NCI-H510A treated with DMSO at 0.1 percent for 48 hours (cell line): ENCODE data around the gene DENND11.

Experiments used
- DNase-seq: peaks from one replicate; lab custom pipeline; 2025; lab: John Stamatoyannopoulos, UW

DENND11 gene, protein sequence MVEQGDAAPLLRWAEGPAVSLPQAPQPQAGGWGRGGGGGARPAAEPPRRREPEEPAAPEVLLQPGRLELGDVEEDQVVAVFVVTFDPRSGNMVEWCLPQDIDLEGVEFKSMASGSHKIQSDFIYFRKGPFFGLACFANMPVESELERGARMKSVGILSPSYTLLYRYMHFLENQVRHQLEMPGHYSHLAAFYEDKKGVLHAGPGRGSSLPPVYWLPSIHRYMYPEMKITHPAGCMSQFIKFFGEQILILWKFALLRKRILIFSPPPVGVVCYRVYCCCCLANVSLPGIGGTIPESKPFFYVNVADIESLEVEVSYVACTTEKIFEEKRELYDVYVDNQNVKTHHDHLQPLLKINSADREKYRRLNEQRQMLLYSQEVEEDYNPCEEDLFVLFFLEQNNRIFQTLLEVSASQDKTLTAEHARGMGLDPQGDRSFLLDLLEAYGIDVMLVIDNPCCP

DNA sequence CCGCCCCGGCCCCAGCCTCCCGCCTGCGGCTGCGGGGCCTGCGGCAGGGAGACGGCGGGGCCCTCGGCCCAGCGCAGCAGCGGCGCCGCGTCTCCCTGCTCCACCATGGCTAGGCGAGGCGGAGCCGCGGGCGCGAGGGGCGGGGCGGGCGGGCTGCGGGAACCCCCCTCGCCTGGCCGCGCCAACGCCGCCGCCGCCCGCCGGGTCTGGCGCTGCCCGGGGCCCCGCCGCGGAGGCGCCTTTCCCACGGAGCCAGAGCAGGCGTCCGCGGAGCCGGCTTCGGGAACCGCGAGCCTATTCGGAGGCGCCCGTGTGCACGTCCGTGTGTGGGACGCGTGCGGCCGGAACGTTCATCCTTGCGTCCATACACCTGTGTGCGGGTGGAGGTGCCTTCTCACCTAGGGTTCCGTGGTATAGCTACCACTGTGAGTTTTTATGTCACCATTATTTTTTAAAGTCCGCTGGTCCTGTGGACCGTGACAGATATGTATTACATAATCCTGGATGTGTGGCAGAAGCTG is at the start of gene DENND11:
Gene DENND11, minus strand, starts transcription at position 120 of the 521 bp plus-strand sequence. Its CDS starts 13 bp downstream, at position 107.
- peak; percentile 18 for DNase-seq

DNA sequence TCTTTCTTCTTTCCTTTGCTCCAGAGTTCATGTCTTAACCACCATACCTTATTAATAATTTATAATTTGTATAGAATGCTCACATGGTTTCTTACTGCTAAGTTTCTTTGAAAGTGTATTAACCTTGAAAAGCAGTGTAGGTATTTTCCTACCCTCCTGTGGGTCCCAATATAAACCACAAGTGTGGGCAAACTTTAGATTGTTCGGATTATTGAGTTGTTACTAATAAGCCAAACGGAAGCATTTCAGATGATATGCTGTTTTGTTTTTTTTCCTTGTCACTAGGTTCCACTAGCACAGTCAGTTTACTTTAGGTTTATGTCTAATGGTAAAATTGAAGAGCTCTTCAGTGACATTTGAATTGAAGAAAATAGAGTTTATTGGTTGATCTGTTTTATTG is 46.4 kb upstream of the DENND11 start:
- DNase-seq: no peak

DNA sequence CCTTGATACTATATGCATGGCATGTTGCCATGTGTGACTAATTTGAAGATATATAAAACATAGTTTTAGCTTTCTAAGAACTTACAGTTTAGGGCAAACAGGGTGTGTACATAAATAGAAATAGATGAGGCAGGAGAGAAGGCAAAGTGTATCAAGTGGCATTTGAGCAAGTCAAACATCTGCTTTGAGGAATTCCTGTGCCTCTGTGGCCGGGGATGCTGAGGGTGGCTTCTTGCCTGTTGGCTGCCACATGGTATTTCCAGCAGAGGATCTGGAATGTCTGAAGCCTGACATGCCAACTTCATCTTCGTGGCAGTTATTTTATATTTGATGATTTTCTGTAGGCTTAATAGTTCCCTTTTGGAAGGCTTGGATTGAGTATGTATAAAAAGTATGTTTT is 42.2 kb upstream of the DENND11 start:
- DNase-seq: no peak

DNA sequence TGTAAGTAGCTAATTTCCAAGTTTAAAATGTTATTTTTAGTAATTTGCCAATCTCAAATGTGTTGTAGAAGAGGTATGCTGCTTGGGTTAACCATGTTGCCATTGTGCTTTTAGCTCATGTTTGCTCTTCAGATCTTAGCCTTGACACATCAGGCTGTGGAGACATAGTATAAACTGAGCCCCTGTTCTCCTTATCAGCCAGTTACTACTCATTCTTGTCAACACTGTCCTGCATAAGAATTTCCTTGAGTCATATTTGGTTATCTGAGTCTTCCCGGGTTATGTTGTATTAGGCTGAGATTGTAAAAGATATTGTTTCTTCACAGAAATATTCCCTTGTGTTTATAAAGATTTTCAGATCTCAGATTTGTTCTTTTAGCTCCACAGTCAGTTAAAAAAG is 40.3 kb upstream of the DENND11 start:
- no peak for DNase-seq

DNA sequence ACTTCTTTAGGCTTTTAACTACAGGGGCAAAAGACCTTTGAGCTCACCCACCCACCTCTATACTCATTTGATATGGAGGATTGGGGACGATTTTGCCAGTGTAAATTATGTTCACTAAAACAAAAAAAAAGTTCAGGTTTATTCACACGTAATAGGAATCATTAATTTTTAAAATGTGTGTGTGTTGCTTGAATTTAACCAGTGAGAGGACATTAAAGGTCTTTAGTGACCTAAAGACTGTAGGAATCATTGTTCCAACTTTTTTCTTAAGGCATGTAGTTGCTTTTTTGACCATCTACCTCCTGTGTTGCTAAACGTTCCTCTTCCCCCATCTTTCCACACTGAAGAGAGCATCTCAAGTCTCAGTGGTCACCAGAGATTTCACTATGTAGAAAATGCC is 37.3 kb upstream of the DENND11 start:
- DNase-seq: no peak

DNA sequence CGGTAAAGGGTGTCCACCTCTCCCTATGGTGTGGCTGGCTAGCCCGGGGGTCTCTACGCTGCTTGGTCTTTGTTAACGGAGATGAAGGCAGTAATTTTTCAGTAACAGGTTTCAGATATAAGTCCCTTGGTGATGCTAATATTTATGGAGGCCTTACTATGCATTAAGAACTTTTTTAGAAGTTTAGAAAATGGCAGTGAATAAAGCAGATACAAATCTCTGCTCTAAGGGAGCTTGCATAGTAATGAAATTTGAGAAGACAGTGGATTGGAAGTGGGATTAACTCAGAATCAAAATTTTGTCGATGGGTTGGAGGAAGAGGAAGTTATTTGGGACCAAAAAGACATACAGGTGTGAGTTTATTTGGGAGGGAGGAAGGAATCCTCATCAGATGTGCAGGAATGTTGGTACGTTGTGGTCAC is 36.6 kb upstream of the DENND11 start:
- DNase-seq: no peak

DNA sequence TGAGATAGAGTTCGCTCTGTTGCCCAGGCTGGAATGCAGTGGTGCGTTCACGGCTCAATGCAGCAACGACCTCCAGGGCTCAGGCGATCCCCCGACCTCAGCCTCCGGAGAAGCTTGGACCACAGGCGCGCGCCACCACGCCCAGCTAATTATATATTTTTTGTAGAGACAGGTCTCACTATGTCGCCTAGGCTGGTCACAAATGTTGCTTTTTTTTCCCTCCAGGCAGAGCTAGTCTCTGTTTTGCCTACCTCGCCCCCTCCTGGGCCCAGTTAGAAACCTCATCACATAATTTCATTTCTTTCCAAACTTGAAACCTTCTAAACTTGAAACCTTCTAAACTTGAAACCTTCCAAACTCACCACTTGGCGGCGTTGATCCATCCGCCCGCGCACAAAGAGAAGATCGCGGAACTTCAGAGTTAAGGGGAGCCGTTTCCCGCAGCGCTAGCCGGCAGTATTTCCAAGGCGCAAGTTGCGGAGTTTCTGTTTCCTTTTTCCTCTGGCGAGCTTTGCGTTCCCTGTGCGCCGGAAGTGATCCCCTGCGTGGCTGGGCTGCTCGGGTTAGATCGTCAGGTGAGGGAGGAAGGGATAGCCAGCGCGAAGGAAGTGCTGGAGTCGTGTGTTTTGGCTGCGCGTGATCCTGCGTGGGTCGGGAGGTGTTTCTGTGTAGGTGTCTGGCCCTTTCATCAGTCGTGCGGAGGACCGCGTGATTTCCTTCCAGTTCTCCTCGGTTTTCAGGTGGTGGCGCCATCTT is 36.0 kb upstream of the DENND11 start, which contains the start of gene SSBP1:
Gene SSBP1, plus strand, starts transcription at position 523 of the 756 bp plus-strand sequence. CDS start 809 bp downstream, outside the sequence.
- DNase-seq: peak; percentile 97

DNA sequence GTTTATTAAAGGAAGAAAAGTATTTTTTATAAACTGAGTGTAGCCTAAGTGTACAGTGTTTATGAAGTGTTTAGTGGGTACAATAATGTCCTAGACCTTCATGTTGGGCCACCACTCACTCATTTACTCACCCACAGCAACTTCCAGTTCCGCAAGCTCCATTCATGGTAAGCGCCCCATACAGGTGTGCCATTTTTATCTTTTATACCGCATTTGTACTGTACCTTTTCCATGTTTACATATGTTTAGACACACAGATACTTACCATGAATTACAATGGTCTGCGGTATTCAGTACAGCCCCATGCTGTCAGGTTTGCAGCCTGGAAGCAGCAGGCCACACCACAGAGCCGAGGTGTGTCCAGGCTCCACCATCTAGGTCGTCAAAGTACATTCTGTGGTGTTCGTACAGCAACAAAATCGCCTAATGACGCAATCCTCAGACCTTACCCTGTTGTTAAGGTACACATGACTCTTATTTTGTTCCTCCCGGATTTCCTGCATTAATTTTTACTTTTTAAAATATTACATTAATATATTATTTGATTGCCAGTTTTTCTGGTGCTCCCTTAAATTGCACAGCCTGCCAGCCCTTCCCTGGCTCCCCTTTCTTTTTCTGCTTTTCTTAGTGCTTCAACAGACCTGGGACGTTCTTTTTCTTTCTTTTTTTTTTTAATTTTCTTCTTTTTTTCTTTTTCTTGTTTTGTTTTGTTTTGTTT is 35.3 kb upstream of the DENND11 start:
- peak; percentile 34 for DNase-seq

DNA sequence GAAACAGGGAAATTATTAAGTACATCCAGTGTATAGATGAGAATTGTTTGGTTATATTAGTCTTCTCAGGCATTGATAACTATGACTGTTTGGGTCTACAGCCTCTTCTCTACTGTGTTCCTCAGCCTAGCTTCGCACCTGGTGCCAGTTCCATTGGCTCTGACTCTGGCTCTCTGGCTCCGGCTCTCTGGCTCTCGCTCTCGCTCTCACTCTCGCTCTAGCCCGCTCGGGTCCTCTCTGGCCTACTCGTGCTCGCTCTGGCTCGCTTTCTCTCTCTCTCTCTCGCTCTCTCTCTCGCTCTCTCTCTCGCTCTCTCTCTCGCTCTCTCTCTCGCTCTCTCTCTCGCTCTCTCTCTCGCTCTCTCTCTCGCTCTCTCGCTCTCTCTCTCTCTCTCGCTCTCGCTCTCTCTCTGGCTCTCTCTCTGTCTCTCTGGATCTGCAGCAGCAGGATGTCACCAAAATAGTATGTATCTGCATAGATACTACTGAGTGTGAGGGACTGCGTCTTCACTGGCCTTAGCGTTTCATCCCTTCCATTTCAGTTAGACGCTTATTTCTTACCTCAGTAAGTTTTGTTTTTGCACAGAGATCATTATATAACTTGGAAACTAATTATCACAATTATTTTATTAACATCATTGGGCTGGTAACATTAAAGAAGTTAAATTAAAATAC is 29.6 kb upstream of the DENND11 start:
- no peak for DNase-seq

DNA sequence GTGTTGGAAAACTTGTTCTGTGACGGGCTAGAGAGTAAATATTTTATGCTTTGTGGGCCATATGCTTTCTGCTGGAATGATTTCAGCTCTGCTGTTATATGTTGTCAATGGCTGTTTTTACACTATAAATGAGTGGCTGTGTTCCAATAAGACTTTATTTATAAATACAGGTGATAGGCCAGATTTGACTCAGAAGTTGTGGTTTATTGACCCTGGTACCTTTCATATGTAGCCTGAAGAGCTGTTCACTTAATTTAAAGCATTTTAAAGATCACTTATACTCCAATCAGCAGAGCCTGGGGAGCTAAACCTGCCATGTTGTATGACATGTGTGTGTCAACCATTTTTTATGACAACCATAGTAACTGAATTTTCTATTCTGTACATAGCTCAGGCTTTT is 27.1 kb upstream of the DENND11 start:
- no peak for DNase-seq

DNA sequence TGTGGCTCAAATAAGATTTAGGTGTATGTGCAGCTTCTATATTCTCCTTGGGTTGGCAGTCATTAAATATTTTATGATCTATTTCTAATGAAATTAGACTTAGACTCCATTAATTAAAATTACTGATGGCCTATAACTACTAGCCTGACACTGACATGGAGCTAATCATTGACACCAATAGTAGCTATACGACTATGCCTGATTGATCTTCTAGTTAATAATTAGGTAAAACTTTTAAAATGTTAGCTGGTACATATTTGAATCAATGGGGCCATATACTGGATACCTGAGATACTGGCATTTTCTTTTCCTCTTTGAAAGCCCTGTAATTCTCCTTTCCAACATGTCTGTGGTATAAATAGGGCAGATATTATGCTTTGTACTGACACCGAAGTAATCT is 20.6 kb upstream of the DENND11 start:
- DNase-seq: no peak

DNA sequence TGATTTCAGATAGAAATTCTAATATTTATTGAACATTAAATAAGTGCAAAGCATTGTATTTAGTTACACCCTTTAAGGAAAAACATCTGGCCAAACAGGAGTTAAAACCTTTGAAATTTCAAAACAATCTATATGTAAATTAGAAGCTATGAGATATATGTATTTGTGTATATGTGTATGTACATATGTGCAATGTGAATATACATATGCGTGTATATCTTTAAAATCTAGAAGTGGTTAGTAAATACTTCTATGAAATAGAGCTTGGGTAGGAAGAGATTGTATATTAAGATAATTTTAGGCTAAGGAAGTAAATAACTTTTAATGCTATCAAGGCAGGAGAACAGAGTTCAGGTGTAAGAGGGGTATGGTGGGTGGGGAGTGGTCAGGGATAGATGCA is 15.5 kb upstream of the DENND11 start:
- no peak for DNase-seq

DNA sequence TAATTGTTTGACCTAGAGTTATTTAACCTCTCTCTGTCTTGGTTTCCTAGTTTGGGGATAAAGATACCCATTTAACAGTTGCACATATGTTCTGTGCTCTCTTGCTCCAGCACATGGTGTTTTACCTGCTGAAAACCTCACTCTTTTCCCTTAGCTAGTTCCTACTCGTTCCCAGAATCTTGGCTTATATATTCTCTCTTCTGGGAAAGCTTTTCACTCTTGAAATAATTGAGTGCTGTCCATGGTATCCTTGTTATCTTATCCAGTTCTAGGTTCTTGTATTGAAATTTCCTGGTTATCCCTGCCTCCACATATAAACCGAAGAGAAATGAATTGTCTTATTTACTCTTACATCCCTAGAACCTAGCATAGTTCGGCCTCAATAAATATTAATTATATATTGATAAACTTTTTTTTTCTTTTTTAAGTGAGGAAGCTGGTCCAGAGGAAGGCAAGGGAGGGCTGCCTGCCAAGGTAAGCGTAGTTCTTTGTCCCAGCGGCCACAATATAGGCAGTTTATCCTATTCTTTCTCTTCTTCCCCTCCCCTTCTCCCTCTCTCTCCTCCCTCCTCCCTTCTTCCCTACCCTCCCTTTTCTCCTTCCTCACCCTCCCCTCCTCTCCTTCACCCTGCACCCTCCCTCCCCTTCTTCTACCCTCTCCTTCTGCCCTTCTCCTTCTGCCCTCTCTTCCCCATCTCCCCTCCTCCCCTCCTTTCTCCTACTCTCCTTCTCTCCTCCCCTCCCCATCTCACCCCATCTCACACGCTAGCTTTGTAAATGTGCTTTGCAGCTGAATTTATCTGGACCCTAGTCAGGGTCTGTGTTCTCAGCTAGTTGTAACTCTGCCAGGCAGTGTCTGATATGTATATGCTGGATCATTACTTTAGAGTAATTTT is 14.1 kb upstream of the DENND11 start:
- no peak for DNase-seq

DNA sequence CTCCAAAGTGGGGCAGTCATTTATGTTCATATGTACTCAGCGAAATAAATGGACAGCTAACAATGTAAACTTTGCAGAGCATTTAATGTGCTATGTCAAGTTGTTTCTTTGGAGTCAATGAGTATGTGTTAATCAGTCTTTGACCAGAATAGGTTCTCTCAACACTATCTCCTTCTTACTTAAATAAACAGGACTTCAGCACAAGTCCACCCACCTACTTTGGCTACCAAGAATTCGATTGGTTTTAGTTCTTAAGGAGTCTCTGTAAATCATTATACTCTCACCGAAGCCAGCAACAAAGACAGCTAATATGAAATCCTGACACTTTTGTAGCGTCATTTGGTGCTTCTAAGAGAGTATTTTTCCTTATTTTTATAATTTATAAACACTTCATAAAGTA is 13.1 kb upstream of the DENND11 start:
- no peak for DNase-seq

DNA sequence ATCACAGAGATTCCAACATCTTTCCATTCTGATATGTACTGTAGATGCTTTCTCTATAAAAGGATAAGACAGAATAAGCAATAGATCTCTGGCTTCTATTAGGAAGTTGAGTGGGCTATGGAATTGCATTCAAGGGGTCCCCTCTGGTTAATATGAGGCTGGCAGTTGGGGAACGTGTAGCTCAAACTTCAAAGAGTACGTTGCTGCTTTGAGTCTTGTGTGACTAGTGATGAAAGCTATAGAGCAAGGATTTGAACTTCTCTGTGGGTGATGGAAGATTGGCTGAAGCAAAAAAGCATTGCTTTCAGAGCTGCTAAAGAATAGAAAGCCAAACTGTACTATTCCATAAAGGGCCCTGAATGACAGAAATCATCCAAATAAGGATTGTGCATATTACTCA is 12.6 kb upstream of the DENND11 start:
- DNase-seq: no peak

DNA sequence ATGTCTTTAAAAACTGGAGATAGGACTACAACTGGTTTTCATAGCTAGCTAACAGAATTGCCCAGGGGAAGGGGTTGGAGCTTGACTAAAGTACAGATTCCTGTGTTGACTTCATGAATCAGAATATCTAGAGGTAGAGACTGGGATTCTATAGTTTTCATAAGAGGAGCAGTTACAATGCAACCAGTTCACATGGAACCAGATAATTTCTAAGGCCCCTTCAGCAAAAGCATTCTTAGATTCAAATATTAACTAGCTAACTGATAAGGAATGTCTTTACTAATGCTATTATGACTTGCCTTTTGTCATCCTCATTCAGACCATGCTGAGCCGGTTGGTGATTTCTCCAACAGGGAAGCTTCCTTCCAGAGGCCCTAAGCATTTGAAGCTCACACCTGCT is 11.9 kb upstream of the DENND11 start:
- no peak for DNase-seq

DNA sequence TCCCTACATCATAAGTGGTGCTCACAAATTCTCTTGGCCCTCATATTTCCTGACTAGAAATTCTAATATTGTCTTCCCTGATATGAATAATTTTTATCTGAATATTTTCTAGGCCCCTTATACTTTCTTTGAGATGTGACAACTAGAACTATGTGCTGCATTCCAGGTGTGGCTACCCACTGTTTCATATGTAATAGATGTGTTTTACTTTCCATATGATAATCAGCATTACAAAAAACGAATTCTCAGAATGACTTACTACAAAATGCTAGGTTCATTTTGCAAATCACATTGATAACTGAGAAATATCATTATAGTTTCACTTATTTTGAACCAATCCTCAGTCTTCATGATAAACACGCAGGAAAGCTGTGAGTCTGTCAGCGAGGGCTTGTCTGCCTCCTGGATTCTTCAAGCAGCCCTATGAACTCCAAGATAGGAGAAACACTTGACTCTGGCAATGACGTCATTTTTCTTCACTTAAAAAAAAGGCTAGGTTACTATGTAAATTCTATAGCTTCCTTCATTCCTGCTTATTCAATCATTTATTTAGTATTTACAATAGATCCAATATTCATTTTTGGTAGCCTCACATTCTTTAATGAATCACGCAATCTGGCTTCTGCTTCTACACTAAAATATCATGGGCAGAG is 10.8 kb upstream of the DENND11 start:
- no peak for DNase-seq

DNA sequence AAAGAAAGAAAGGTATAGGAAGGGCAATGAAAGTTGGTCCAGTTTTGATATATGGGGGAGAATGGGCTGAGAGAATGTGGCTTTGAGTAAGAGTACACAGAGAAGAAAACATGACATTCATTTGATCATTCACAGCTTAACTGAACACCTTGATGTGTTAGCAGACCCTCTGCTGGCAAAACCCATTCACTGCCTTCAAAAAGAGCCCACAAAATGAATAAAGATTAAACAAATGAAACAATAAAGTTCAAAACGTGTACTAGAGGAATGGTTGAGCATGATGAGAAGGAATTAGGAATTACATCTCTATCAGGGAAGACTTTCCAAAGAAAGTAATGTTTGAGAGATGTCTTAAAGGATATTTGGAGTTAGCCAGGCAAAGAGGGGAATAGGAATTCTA is 8.3 kb upstream of the DENND11 start:
- DNase-seq: no peak

DNA sequence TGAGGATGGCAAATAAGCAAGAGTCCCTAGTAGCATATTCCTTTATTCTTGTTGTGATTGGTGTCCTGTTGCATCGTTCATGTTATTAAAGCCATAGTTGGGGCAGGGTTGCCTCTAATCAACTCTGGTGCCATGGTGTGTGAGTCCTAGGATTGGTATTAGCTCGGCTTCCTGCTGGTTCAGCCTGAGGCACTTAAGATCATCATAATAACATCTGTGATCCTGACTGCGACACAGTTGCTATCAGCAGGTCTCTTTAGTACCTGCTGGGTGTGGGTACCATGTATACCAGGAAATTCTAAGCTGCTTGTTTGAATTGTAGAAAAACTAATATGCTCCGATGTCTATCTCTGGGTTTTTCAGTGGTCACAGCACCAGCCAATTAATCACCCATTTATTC is 7.8 kb upstream of the DENND11 start:
- DNase-seq: no peak

DNA sequence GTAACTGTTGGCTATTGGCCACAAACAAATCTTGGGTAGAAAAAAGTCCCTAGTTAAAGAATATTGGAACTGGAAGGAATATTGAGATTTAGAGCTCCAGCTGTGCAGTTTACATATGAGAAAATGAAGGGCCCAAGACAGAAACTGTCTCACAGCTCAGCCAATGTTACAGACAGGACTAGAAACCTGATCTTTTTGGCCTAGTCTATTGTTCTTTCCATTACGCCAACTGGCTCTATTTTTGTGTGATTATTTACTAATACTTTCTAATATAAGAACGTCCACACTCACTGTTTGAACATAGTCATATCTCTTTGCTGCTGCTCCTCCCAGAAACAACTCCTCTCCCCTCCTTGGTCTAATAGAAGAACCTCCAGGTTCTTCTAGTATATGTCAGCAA is 7.4 kb upstream of the DENND11 start:
- no peak for DNase-seq
